PFSK-1 (cell line): ENCODE data around the gene CST9.

Experiments used
- FOXP2 ChIP-seq: optimal IDR thresholded peaks from 2 replicates; pipeline ENCODE3; 2011; ENCODE audit warnings: borderline replicate concordance, control low read depth, inconsistent platforms; ENCODE audit not compliant: insufficient read depth; ENCODE audit errors: extremely low read length, extremely low read depth
- POLR2AphosphoS5 ChIP-seq: IDR thresholded peaks from 2 replicates; pipeline ENCODE4 v1.6.1; 2012; ENCODE audit warnings: low read depth, mild to moderate bottlenecking, control low read depth, low read length, moderate library complexity
- SIN3A ChIP-seq: IDR thresholded peaks from 2 replicates; pipeline ENCODE4 v1.6.1; 2012; ENCODE audit warnings: mild to moderate bottlenecking, low read length, moderate library complexity, borderline replicate concordance; ENCODE audit not compliant: insufficient read depth
- TAF1 ChIP-seq: IDR thresholded peaks from 2 replicates; pipeline ENCODE4 v1.6.1; 2012; ENCODE audit warnings: low read length, control low read depth, borderline replicate concordance; ENCODE audit not compliant: insufficient read depth
- TF ChIP-seq, protein P1 (sequence below), 2 experiments: IDR thresholded peaks; 2 replicates each; pipeline versions ENCODE4 v1.6.1 to v1.8.0; 2011 to 2012; ENCODE audit warnings: low read depth in 2 of 2, low read length in 2 of 2, control low read depth in 1 of 2, inconsistent platforms in 1 of 2, mild to moderate bottlenecking in 1 of 2, moderate library complexity in 1 of 2; ENCODE audit not compliant: insufficient read depth in 1 of 2

CST9 gene

DNA sequence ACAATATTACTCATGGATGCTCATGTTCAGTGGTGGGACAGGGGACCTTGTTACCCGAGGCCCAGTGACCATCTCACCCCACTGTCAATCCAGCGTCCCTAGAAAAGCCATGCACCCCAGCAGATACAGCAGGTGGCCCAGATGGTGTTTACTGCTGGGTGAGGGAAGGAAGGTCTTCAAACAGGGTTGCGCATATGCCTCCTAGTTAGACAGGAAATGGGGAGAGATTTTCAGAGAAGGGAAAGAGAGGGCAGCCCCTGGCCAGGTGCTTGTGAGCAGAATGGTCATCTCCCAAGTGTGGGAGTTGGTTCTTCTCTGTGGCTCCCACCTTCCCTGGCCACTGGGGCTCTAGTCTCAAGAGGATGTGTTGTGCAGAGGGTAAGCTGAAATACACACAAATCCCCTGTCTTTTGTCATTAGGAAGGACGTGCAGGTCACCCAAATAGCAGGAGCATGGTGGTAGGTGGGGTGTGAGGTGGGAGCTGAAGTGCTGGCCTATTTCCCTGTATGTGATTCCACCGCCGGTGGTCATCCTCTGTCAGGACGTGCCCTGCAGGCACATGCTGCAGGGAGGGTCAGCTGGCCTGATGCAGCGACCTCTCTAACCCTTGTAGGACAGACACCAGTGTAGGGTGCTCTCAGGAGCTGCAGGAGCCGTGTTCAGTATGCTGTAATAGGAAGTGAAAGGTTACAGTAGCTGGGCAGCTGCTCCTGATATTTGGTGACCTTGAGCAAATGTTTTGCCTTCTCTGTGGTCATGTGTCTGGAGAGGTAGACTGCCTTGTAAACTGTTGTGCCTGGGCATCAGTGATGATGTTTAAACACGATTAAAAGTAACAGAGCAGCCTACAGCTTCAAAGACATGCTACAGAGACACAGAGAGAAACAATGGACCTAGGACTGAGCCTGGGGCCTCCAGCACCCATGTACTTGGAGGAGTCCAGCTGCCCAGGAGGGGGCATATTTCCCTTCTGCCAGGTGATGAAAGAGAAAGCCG lies 35.3 kb upstream of the CST9 start:
- TF ChIP-seq FOXP2, result no peak
- TF ChIP-seq, protein P1, sequence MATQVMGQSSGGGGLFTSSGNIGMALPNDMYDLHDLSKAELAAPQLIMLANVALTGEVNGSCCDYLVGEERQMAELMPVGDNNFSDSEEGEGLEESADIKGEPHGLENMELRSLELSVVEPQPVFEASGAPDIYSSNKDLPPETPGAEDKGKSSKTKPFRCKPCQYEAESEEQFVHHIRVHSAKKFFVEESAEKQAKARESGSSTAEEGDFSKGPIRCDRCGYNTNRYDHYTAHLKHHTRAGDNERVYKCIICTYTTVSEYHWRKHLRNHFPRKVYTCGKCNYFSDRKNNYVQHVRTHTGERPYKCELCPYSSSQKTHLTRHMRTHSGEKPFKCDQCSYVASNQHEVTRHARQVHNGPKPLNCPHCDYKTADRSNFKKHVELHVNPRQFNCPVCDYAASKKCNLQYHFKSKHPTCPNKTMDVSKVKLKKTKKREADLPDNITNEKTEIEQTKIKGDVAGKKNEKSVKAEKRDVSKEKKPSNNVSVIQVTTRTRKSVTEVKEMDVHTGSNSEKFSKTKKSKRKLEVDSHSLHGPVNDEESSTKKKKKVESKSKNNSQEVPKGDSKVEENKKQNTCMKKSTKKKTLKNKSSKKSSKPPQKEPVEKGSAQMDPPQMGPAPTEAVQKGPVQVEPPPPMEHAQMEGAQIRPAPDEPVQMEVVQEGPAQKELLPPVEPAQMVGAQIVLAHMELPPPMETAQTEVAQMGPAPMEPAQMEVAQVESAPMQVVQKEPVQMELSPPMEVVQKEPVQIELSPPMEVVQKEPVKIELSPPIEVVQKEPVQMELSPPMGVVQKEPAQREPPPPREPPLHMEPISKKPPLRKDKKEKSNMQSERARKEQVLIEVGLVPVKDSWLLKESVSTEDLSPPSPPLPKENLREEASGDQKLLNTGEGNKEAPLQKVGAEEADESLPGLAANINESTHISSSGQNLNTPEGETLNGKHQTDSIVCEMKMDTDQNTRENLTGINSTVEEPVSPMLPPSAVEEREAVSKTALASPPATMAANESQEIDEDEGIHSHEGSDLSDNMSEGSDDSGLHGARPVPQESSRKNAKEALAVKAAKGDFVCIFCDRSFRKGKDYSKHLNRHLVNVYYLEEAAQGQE (IDR thresholded peaks at IDR 0.05; ENCODE audit: insufficient read depth in 1 of 2, low read depth in 2 of 2, low read length in 2 of 2), result no peak
- TF ChIP-seq POLR2AphosphoS5, result no peak
- no peak for TF ChIP-seq TAF1
- no peak for TF ChIP-seq SIN3A

DNA sequence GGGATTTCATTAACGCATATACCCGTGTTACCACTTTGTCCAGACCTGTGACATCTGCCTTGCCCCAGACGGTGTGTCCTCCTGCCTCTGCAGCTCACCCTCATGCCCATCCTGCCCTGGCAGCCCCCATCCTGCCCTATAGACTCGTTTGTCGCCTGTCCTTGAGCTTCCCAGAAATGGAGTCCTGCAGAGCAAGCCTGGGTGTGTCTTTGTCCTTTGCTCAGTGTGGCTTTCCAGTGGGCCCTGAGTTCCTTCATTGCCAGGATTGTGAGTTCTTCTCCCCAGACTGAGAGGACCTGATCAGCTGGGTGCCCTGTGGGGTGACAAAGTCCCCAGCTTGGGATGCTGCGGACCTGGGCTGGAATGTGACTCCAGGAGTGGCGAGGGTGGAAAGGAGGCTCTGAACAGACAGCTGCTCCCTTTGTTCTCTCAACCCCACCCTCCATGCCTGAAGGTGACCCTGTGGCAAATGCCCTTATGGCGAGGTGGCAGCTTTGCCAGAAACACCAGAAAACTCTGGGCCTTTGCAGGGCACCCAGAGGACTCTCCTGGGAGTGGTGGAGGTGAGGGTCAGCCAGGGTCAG lies 34.4 kb upstream of the CST9 start:
- TF ChIP-seq, protein P1 (IDR thresholded peaks at IDR 0.05; ENCODE audit: insufficient read depth in 1 of 2, low read depth in 2 of 2, low read length in 2 of 2), result no peak
- TF ChIP-seq POLR2AphosphoS5 (no peak), FOXP2 (no peak), TAF1 (no peak), SIN3A (no peak)

DNA sequence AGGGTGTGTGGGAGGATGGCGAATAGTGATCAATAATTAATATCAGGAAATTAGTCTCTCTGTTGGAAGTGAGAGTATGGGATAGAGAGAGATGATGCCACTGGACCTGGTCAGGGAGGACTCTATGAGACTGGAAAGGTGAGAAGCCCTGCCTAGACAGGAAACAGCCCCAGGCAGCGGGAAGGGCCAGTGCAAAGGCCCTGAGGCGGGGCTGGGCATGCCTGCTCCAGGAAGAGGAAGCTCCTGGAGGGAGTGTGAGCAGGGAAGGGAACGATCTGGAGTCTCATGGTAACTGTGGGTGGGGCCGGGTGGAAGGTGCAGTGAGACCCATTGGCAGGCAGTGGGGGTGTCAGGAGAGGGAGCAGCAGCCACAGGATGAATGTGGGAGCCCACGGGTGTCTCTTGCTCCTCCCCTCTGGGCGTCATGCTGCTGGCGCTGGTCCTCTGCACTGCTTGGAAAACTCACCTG lies 33.8 kb upstream of the CST9 start:
- TF ChIP-seq, protein P1 (IDR thresholded peaks at IDR 0.05; ENCODE audit: insufficient read depth in 1 of 2, low read depth in 2 of 2, low read length in 2 of 2), result no peak
- no peak for TF ChIP-seq SIN3A
- TF ChIP-seq FOXP2, result no peak
- TF ChIP-seq POLR2AphosphoS5, result no peak
- TF ChIP-seq TAF1, result no peak

DNA sequence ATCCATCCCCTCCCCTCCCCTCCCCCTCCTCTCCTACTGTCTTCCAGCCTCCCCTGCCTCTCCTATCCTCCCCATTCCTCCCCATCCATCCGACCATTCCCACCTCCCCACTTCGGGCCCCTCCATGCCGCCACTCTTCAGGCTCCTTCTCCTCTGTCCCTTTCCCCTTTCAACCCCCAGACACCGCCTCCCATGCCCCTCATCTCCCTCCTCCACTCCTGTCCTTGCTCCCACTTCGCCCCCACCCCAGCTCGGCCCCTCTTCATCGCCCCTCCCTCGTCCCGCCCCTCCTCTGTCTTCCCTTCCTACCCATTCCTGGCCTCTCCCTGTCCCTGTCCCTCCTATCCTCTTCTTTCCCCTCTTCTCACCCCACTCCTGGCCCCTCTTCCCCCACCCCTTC lies 32.6 kb upstream of the CST9 start:
- no peak for TF ChIP-seq POLR2AphosphoS5
- no peak for TF ChIP-seq SIN3A

DNA sequence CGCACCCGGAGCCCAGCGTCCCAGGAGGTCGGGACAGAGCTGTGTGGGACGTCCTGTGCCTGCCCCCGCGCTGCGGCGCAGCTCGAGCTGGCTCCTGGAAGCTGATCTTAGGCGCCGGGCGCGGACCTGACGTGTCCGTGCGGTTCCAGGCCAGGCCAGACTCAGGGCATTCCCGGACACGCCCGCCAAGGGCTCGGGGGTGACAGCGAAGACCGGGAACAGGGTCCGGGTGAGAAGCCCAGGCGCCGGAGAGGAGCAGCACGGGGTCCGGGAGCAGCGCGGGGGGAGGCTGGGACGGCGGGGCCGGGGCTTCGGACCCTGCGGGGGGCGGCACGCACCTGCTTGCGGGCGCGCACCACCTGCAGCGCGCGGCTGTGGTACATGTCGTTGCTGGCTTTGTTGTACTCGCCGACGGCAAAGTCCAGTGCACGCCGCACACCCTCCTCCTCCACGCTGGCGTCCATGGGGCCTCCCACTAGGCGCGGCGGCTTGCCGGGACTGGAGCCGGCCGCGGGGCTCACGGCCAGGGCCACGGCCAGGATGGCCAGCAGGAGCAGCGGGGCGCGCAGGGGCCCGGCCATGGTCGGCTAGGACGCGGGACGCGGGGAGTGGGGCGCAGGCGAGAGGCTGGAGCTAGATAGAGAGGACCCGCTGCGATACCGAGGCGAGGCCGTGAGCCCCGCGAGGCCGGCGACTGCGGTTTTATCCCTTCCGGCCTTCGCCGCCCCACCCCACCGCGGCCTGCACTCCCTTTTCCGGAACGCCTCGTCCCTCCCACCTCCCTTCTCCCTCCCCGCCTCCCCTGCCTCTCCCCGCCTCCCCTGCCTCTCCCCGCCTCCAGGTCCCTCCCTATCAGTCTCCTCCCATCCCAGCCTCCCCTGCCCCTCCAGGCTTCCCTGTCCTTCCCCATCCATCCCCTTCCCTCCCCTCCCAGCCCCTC lies 31.8 kb upstream of the CST9 start, which contains the start of gene CST3:
Gene CST3, minus strand, starts transcription at position 674 of the 940 bp plus-strand sequence. Its CDS starts 93 bp downstream, at position 581.
- TF ChIP-seq, protein P1 (IDR thresholded peaks at IDR 0.05; ENCODE audit: insufficient read depth in 1 of 2, low read depth in 2 of 2, low read length in 2 of 2), result no peak
- TF ChIP-seq TAF1, result 0 out of 2 replicates have a peak, but pooled peaks have one; percentile 48
- TF ChIP-seq FOXP2, result no peak
- peak; percentile 78 for TF ChIP-seq POLR2AphosphoS5
- TF ChIP-seq SIN3A, result 0 out of 2 replicates have a peak, but pooled peaks have one; percentile 13
